ENCODE results near the gene NEURL1. TPM values are rescaled to one million over a fixed set of nuclear protein-coding genes. Genes with fewer than 3 reads are reported as not detected.
"Not testable (repeated sequence)": the region's sequence is repeated elsewhere in the genome, so short reads cannot be mapped to it uniquely, and the experiment has no call there.

NEURL1 gene
- total and polyA plus RNA-seq, 10 of the 15 experiments (the other 5 are each of a cell fraction or from before 2014, with no cell fraction given) = 0.02 to 0.05 (median 0.05) TPM; not detected in 6

DNA sequence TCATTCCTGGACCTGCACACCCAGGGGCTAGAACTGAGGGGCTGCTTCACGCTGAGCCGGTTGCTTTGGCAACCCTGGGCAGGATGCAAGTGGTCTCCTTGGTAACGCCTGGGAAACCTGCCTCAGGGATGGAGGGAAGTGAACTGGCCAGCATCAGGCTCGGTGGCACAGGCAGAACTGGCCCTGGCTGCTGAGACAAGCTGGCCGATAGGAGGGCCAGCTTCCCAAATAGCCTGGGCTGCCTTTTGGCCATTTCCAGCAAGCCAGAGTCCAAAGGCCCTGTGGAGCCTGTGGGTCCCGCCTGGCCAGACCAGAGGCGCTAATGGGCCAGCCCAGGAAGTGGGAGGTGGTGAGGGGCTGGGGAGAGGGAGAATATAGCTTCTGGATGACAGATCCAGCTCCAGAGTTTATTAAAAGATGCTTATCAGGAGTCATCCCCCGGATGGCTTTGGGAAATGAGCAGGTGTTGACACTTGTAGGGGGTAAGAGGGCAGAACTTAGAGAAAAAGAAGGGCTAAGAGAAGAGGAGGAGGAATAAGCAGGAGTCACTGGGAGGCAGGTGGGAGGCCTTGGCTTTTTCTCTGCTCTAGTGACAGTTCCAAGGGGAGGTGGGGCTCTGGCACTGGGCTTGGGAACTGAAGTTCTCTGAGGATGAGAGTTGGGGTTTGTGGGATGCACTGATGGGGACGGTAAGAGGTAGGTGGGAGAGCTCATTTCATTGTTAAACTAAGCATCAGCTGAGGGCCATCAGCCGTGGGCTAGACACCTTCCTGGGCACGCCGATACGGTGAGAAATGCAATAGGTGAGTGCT, 9.6 kb downstream of the NEURL1 start (continued):
- no peak for TF ChIP-seq YY1 (IDR thresholded peaks at IDR 0.05; ENCODE audit: low read depth, low read length)

- H3K27me3 ChIP-seq (replicated peaks in 1 of 2; ENCODE audit: control insufficient read depth in 2 of 2, insufficient read depth in 2 of 2, low read length in 1 of 2); H3K9ac ChIP-seq (ENCODE audit: control insufficient read depth, insufficient read depth, low read length); H3K4me2 ChIP-seq (ENCODE audit: control insufficient read depth, insufficient read depth); H3K36me3 ChIP-seq (ENCODE audit: control insufficient read depth in 2 of 2, insufficient read depth in 2 of 2, low read length in 1 of 2); H3K4me3 ChIP-seq; in situ Hi-C loops (cut with MboI); BruUV-seq (replicated peaks); RAD21 ChIA-PET (ENCODE audit: unreplicated experiment); H3K27ac ChIP-seq (ENCODE audit: control insufficient read depth, insufficient read depth); H4K20me1 ChIP-seq (ENCODE audit: control insufficient read depth, insufficient read depth); DNase-seq (ENCODE audit: low read depth, low spot score); FAIRE-seq; H3K79me2 ChIP-seq (ENCODE audit: control insufficient read depth, insufficient read depth, low read length); H3K9me3 ChIP-seq (replicated peaks; ENCODE audit: control insufficient read depth, insufficient read depth, low read length); H2AFZ ChIP-seq (ENCODE audit: control insufficient read depth, low read depth, low read length); H3K4me1 ChIP-seq (ENCODE audit: control insufficient read depth, insufficient read depth, low read length); ATAC-seq: not testable (repeated sequence)
- intact Hi-C loops (cut with micrococcal nuclease; ENCODE audit: unreplicated experiment) = loop anchor here (5.0 kb wide), 1 partner anchor 89 kb away; no protein-coding TSS in a partner anchor
- CTCF ChIA-PET = interaction anchor here (1.3 to 2.1 kb wide), 5 partner anchors 12 to 89 kb away, joined by 3 to 11 read pairs (median 6); no protein-coding TSS in a partner anchor
- POLR2A ChIA-PET = interaction anchor here (0.7 kb wide), 1 partner anchor 36 kb away, joined by 4 read pairs; no protein-coding TSS in a partner anchor
- SMC1A ChIA-PET (ENCODE audit: uncharacterized antibody, unreplicated experiment) = interaction anchor here (1.2 to 1.7 kb wide), 4 partner anchors 9 to 18 kb away, joined by 3 to 7 read pairs (median 4); no protein-coding TSS in a partner anchor
- WGBS (ENCODE audit: insufficient coverage, insufficient replicate concordance, low lambda C conversion rate, missing lambda C conversion rate) = 22% methylated on average over 6 of the region's 6 CpGs
Observed at GRCh38 chr10:103503777-103504176, 10.3 kb downstream of the NEURL1 start.

GRCh38 chr10:103504181-103504783, 10.8 kb downstream of the NEURL1 start:
- 38% methylated on average over 10 of the region's 10 CpGs for WGBS (ENCODE audit: insufficient coverage, insufficient replicate concordance, low lambda C conversion rate, missing lambda C conversion rate)
- ATAC-seq = peak; percentile 78
- POLR2A ChIA-PET = no interaction called here
- intact Hi-C loops (cut with micrococcal nuclease; ENCODE audit: unreplicated experiment) (loop anchor here (5.0 kb wide), 1 partner anchor 88 kb away; no protein-coding TSS in a partner anchor), in situ Hi-C loops (cut with MboI) (no loop called here)
- RAD21 ChIA-PET (ENCODE audit: unreplicated experiment) = no interaction called here
- no peak overlapping the region for H3K4me3 ChIP-seq
- CTCF ChIA-PET = interaction anchor here (0.6 to 2.1 kb wide), 8 partner anchors 11 to 591 kb away, joined by 3 to 11 read pairs (median 5); no protein-coding TSS in a partner anchor
- peak; percentile 28 for DNase-seq (ENCODE audit: low read depth, low spot score)
- FAIRE-seq = peak; percentile 69
- H2AFZ ChIP-seq (ENCODE audit: control insufficient read depth, low read depth, low read length) = no peak overlapping the region
- no peaks in the 10 kb centered on the region for H3K79me2 ChIP-seq (ENCODE audit: control insufficient read depth, insufficient read depth, low read length)
- BruUV-seq (replicated peaks) = no TSS peak
- no peaks in the 10 kb centered on the region for H4K20me1 ChIP-seq (ENCODE audit: control insufficient read depth, insufficient read depth)
- H3K27me3 ChIP-seq (replicated peaks in 1 of 2; ENCODE audit: control insufficient read depth in 2 of 2, insufficient read depth in 2 of 2, low read length in 1 of 2) = peaks cover 0 to 3% of the 10 kb centered on the region in 2 experiments; a peak in 1 of 4 replicates
- H3K4me1 ChIP-seq (ENCODE audit: control insufficient read depth, insufficient read depth, low read length) = peaks cover 6% of the 10 kb centered on the region
- no peak overlapping the region for H3K27ac ChIP-seq (ENCODE audit: control insufficient read depth, insufficient read depth)
- SMC1A ChIA-PET (ENCODE audit: uncharacterized antibody, unreplicated experiment) = interaction anchor here (0.7 to 1.7 kb wide), 4 partner anchors 9 to 71 kb away, joined by 3 to 7 read pairs (median 4); no protein-coding TSS in a partner anchor
- no peaks in the 10 kb centered on the region for H3K36me3 ChIP-seq (ENCODE audit: control insufficient read depth in 2 of 2, insufficient read depth in 2 of 2, low read length in 1 of 2)
- no peaks in the 10 kb centered on the region for H3K9me3 ChIP-seq (replicated peaks; ENCODE audit: control insufficient read depth, insufficient read depth, low read length)
- H3K9ac ChIP-seq (ENCODE audit: control insufficient read depth, insufficient read depth, low read length) = no peak overlapping the region
- H3K4me2 ChIP-seq (ENCODE audit: control insufficient read depth, insufficient read depth) = no peak overlapping the region
- TF ChIP-seq, protein P1, sequence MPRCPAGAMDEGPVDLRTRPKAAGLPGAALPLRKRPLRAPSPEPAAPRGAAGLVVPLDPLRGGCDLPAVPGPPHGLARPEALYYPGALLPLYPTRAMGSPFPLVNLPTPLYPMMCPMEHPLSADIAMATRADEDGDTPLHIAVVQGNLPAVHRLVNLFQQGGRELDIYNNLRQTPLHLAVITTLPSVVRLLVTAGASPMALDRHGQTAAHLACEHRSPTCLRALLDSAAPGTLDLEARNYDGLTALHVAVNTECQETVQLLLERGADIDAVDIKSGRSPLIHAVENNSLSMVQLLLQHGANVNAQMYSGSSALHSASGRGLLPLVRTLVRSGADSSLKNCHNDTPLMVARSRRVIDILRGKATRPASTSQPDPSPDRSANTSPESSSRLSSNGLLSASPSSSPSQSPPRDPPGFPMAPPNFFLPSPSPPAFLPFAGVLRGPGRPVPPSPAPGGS (IDR thresholded peaks at IDR 0.05; ENCODE audit: borderline replicate concordance, insufficient read depth, low read depth, low read length, poor library complexity, severe bottlenecking) = no peak
- TF ChIP-seq NFIC (IDR thresholded peaks at IDR 0.05; ENCODE audit: low read depth, low read length) = 0 out of 2 replicates have a peak, but pooled peaks have one; percentile 45
- no peak for TF ChIP-seq POU2F2 (IDR thresholded peaks at IDR 0.05; ENCODE audit: borderline replicate concordance, low read depth, low read length)
- no peak for TF ChIP-seq EP300 (IDR thresholded peaks at IDR 0.05; ENCODE audit: borderline replicate concordance in 1 of 2, control insufficient read depth in 1 of 2, low read depth in 2 of 2, low read length in 2 of 2)
- TF ChIP-seq CHD4 (IDR thresholded peaks at IDR 0.05) = no peak
- TF ChIP-seq HDAC6 (IDR thresholded peaks at IDR 0.05; ENCODE audit: unreplicated experiment) = no peak
- no peak for TF ChIP-seq ZNF384 (IDR thresholded peaks at IDR 0.05; ENCODE audit: borderline replicate concordance, low read depth, low read length)
- TF ChIP-seq, protein P2, sequence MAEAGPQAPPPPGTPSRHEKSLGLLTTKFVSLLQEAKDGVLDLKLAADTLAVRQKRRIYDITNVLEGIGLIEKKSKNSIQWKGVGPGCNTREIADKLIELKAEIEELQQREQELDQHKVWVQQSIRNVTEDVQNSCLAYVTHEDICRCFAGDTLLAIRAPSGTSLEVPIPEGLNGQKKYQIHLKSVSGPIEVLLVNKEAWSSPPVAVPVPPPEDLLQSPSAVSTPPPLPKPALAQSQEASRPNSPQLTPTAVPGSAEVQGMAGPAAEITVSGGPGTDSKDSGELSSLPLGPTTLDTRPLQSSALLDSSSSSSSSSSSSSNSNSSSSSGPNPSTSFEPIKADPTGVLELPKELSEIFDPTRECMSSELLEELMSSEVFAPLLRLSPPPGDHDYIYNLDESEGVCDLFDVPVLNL (IDR thresholded peaks at IDR 0.05; ENCODE audit: low read depth, low read length) = no peak

Data from GM12878 (cell line).